Effector memory CD8-positive, alpha-beta T cell (primary cell): Measurements from ENCODE around the gene ZDHHC14.

Experiments used
- ATAC-seq: fragments of 150-1000 bp; cut with Tn5 transposase; replicated peaks from 2 replicates; pipeline ENCODE4 v1.10.0; 2021; ENCODE audit warnings: mild to moderate bottlenecking, moderate library complexity
- DNase-seq, 3 experiments: peaks; one replicate each; pipeline ENCODE4 v3.0.0; 2021
- H3K27ac Mint-ChIP-seq, 2 donors: one replicate each; pipeline ENCODE4 v1.8.0; 2022; ENCODE audit warnings: mild to moderate bottlenecking in 2 of 2, mixed read lengths in 2 of 2, moderate library complexity in 2 of 2
- H3K27me3 Mint-ChIP-seq, 2 donors: one replicate each; pipeline ENCODE4 v1.8.0; 2022; ENCODE audit warnings: mixed read lengths in 2 of 2
- H3K36me3 Mint-ChIP-seq: one replicate; pipeline ENCODE4 v1.8.0; 2022; ENCODE audit warnings: mild to moderate bottlenecking, moderate library complexity, mixed read lengths; ENCODE audit not compliant: insufficient read depth
- H3K4me1 Mint-ChIP-seq, 2 donors: one replicate each; pipeline ENCODE4 v1.8.0; 2022; ENCODE audit warnings: low read depth in 2 of 2, mixed read lengths in 2 of 2
- H3K4me3 Mint-ChIP-seq, 2 donors: one replicate each; pipeline ENCODE4 v1.8.0; 2022; ENCODE audit warnings: mild to moderate bottlenecking in 2 of 2, mixed read lengths in 2 of 2, moderate library complexity in 2 of 2
- H3K9me3 Mint-ChIP-seq, 2 donors: one replicate each; pipeline ENCODE4 v1.8.0; 2022; ENCODE audit warnings: mixed read lengths in 2 of 2

The ZDHHC14 gene

GRCh38 chr6:157512382-157512682, 131.3 kb downstream of the ZDHHC14 start:
- Mint-ChIP-seq H3K4me1 (peaks cover 10% of the 10 kb centered on the region in 2 donors), H3K4me3 (no peak overlapping the region), H3K9me3 (no peaks in the 10 kb centered on the region), H3K27me3 (no peaks in the 10 kb centered on the region), H3K36me3 (peaks cover 2% of the 10 kb centered on the region), H3K27ac (no peak overlapping the region)
- no peak for ATAC-seq
- DNase-seq: no peak

GRCh38 chr6:157513004-157513603, 132.1 kb downstream of the ZDHHC14 start:
- no peak overlapping the region for H3K4me3 Mint-ChIP-seq
- DNase-seq (no peak), ATAC-seq (no peak)
- peaks cover 10% of the 10 kb centered on the region in 2 donors for H3K4me1 Mint-ChIP-seq
- peaks cover 2% of the 10 kb centered on the region for H3K36me3 Mint-ChIP-seq
- no peaks in the 10 kb centered on the region for H3K9me3 Mint-ChIP-seq
- no peak overlapping the region for H3K27ac Mint-ChIP-seq
- no peaks in the 10 kb centered on the region for H3K27me3 Mint-ChIP-seq

- H3K4me3 Mint-ChIP-seq: no peak overlapping the region
- ATAC-seq (no peak), DNase-seq (no peak)
- H3K27ac Mint-ChIP-seq: no peak overlapping the region
- H3K27me3 Mint-ChIP-seq: no peaks in the 10 kb centered on the region
- H3K9me3 Mint-ChIP-seq: no peaks in the 10 kb centered on the region
- H3K4me1 Mint-ChIP-seq: peaks cover 10% of the 10 kb centered on the region in 2 donors
- peaks cover 2% of the 10 kb centered on the region for H3K36me3 Mint-ChIP-seq
Measured at GRCh38 chr6:157513619-157514485, 132.9 kb downstream of the ZDHHC14 start.

- Mint-ChIP-seq H3K4me1 (peaks cover 9 to 10% of the 10 kb centered on the region in 2 donors), H3K27ac (no peak overlapping the region), H3K4me3 (no peak overlapping the region), H3K36me3 (no peaks in the 10 kb centered on the region), H3K9me3 (no peaks in the 10 kb centered on the region), H3K27me3 (no peaks in the 10 kb centered on the region)
- no peak for ATAC-seq
- no peak for DNase-seq
Measured at GRCh38 chr6:157514659-157515496, 133.9 kb downstream of the ZDHHC14 start.

GRCh38 chr6:157516319-157517026, 135.5 kb downstream of the ZDHHC14 start:
- Mint-ChIP-seq H3K4me3 (no peak overlapping the region), H3K27ac (no peak overlapping the region), H3K27me3 (no peaks in the 10 kb centered on the region), H3K36me3 (no peaks in the 10 kb centered on the region), H3K4me1 (peaks cover 0 to 5% of the 10 kb centered on the region in 2 donors), H3K9me3 (no peaks in the 10 kb centered on the region)
- DNase-seq: no peak
- ATAC-seq: no peak

- Mint-ChIP-seq H3K4me3 (no peak overlapping the region), H3K9me3 (no peaks in the 10 kb centered on the region), H3K27me3 (no peaks in the 10 kb centered on the region), H3K36me3 (no peaks in the 10 kb centered on the region), H3K27ac (peak overlapping the region in 1 of 2 donors; percentile 23), H3K4me1 (peaks cover 0 to 3% of the 10 kb centered on the region in 2 donors)
- DNase-seq (no peak), ATAC-seq (no peak)
Measured at GRCh38 chr6:157517601-157518359, 136.8 kb downstream of the ZDHHC14 start.

- Mint-ChIP-seq H3K9me3 (no peaks in the 10 kb centered on the region), H3K36me3 (no peaks in the 10 kb centered on the region), H3K4me1 (peaks cover 0 to 3% of the 10 kb centered on the region in 2 donors), H3K27ac (no peak overlapping the region), H3K4me3 (no peak overlapping the region), H3K27me3 (no peaks in the 10 kb centered on the region)
- ATAC-seq (no peak), DNase-seq (no peak)
Measured at GRCh38 chr6:157518397-157519250, 137.6 kb downstream of the ZDHHC14 start.

- Mint-ChIP-seq H3K27ac (no peak overlapping the region), H3K36me3 (no peaks in the 10 kb centered on the region), H3K27me3 (no peaks in the 10 kb centered on the region), H3K4me3 (no peak overlapping the region), H3K4me1 (peaks cover 0 to 3% of the 10 kb centered on the region in 2 donors), H3K9me3 (no peaks in the 10 kb centered on the region)
- ATAC-seq: no peak
- no peak for DNase-seq
Measured at GRCh38 chr6:157519255-157520116, 138.5 kb downstream of the ZDHHC14 start.

- ATAC-seq (no peak), DNase-seq (no peak)
- H3K9me3 Mint-ChIP-seq: no peaks in the 10 kb centered on the region
- peaks cover 0 to 1% of the 10 kb centered on the region in 2 donors for H3K4me1 Mint-ChIP-seq
- no peak overlapping the region for H3K4me3 Mint-ChIP-seq
- H3K36me3 Mint-ChIP-seq: no peaks in the 10 kb centered on the region
- no peaks in the 10 kb centered on the region for H3K27me3 Mint-ChIP-seq
- no peak overlapping the region for H3K27ac Mint-ChIP-seq
Measured at GRCh38 chr6:157520117-157520406, 139.1 kb downstream of the ZDHHC14 start.

- Mint-ChIP-seq H3K27ac (no peak overlapping the region), H3K4me1 (peaks cover 0 to under 1% of the 10 kb centered on the region in 2 donors), H3K27me3 (no peaks in the 10 kb centered on the region), H3K36me3 (no peaks in the 10 kb centered on the region), H3K9me3 (no peaks in the 10 kb centered on the region), H3K4me3 (no peak overlapping the region)
- ATAC-seq: no peak
- DNase-seq: no peak
Measured at GRCh38 chr6:157520596-157521361, 139.8 kb downstream of the ZDHHC14 start.
